GM18505 (cell line): ENCODE results near the gene OR13C8.
"Not testable (repeated sequence)": the region's sequence is repeated elsewhere in the genome, so short reads cannot be mapped to it uniquely, and the experiment has no call there.

Source experiments
- ATAC-seq: cut with Tn5 transposase; IDR thresholded peaks from one replicate; pipeline ENCODE4 v1.9.1; 2021; ENCODE audit not compliant: unreplicated experiment
- POLR2A ChIP-seq: IDR thresholded peaks from 4 replicates; pipeline ENCODE4 v1.6.1; 2011; ENCODE audit warnings: borderline replicate concordance; ENCODE audit not compliant: insufficient read depth, insufficient read length; ENCODE audit errors: extremely low read depth

Gene OR13C8

GRCh38 chr9:104568868-104569267 lies at the start of gene OR13C8:
TSS of gene OR13C8 (plus strand) at chr9:104569168. CDS start at chr9:104569168, 0 bp downstream.
- ATAC-seq, result no peak
- TF ChIP-seq POLR2A, result no peak

GRCh38 chr9:104520241-104520640 lies 48.7 kb upstream of the OR13C8 start:
- ATAC-seq, result not testable (repeated sequence)

GRCh38 chr9:104527109-104527508 lies 41.9 kb upstream of the OR13C8 start, which contains the start of gene OR13C4:
TSS of gene OR13C4 (minus strand) at chr9:104527209. CDS start at chr9:104527209, 0 bp downstream.
- TF ChIP-seq POLR2A, result no peak
- no peak for ATAC-seq

- no peak for ATAC-seq
- TF ChIP-seq POLR2A, result no peak
These were observed 32.2 kb upstream of the OR13C8 start, which contains the start of gene OR13C3 for GRCh38 chr9:104536756-104537155. TSS of gene OR13C3 (minus strand) at chr9:104536856. CDS start at chr9:104536723, 133 bp downstream.

- no peak for ATAC-seq
These were observed 29.7 kb upstream of the OR13C8 start for GRCh38 chr9:104539275-104539674.

GRCh38 chr9:104544644-104545043 lies 24.3 kb upstream of the OR13C8 start:
- no peak for ATAC-seq
- TF ChIP-seq POLR2A, result no peak

More at GRCh38 chr9:104539275-104539674, 29.7 kb upstream of the OR13C8 start:
- no peak for TF ChIP-seq POLR2A

- no peak for ATAC-seq
- no peak for TF ChIP-seq POLR2A
These were observed 15.7 kb upstream of the OR13C8 start for GRCh38 chr9:104553261-104553660.

GRCh38 chr9:104555521-104555920 lies 13.4 kb upstream of the OR13C8 start:
- TF ChIP-seq POLR2A, result no peak
- no peak for ATAC-seq

- ATAC-seq, result no peak
- TF ChIP-seq POLR2A, result no peak
These were observed 11.9 kb upstream of the OR13C8 start for GRCh38 chr9:104556830-104557634.

GRCh38 chr9:104564358-104564757 lies 4.6 kb upstream of the OR13C8 start:
- no peak for TF ChIP-seq POLR2A
- no peak for ATAC-seq

- no peak for TF ChIP-seq POLR2A
- no peak for ATAC-seq
These were observed 3.6 kb downstream of the OR13C8 start for GRCh38 chr9:104572612-104573011.

GRCh38 chr9:104575456-104575855 lies 6.5 kb downstream of the OR13C8 start:
- TF ChIP-seq POLR2A, result no peak
- no peak for ATAC-seq

- TF ChIP-seq POLR2A, result no peak
- no peak for ATAC-seq
These were observed 8.3 kb downstream of the OR13C8 start for GRCh38 chr9:104577263-104577662.

- no peak for TF ChIP-seq POLR2A
- ATAC-seq, result no peak
These were observed 11.6 kb downstream of the OR13C8 start for GRCh38 chr9:104580562-104580961.

GRCh38 chr9:104586496-104587180 lies 17.7 kb downstream of the OR13C8 start:
- ATAC-seq, result no peak

GRCh38 chr9:104589626-104590025 lies 20.7 kb downstream of the OR13C8 start:
- no peak for ATAC-seq
- TF ChIP-seq POLR2A, result no peak

More at GRCh38 chr9:104586496-104587180, 17.7 kb downstream of the OR13C8 start:
- TF ChIP-seq POLR2A, result no peak

GRCh38 chr9:104598749-104599148 lies 29.8 kb downstream of the OR13C8 start:
- not testable (repeated sequence) for ATAC-seq

- ATAC-seq, result not testable (repeated sequence)
These were observed 30.3 kb downstream of the OR13C8 start, which contains the start of gene OR13C5 for GRCh38 chr9:104599313-104599712. TSS of gene OR13C5 (minus strand) at chr9:104599413. CDS start at chr9:104599413, 0 bp downstream.
